HepG2 (cell line): ENCODE measurements around the gene ANKRD11.

ENCODE experiments used
- JUNB ChIP-seq: sonication (generic); formaldehyde crosslinking; IDR thresholded peaks from 2 replicates; pipeline ENCODE4 v1.8.0; 2022; ENCODE audit warnings: missing genetic modification reagents, mild to moderate bottlenecking, borderline replicate concordance
- JUND ChIP-seq: sonication (generic); formaldehyde crosslinking; IDR thresholded peaks from 2 replicates; pipeline ENCODE4 v1.8.0; 2022; ENCODE audit warnings: mild to moderate bottlenecking, missing genetic modification reagents
- KLF9 ChIP-seq: IDR thresholded peaks from 2 replicates; pipeline ENCODE4 v1.6.1; 2016; ENCODE audit warnings: low read depth
- MTA3 ChIP-seq: sonication (generic); formaldehyde crosslinking; IDR thresholded peaks from 2 replicates; pipeline ENCODE4 v1.4.0; 2020; ENCODE audit warnings: missing genetic modification reagents
- NR2F6 ChIP-seq, 2 experiments: IDR thresholded peaks; 2 replicates each; pipeline ENCODE4 v1.6.1; 2016; ENCODE audit warnings: antibody characterized with exemption in 1 of 2, mild to moderate bottlenecking in 1 of 2
- ZBTB21 ChIP-seq: sonication (generic); formaldehyde crosslinking; IDR thresholded peaks from 2 replicates; pipeline ENCODE4 v1.4.0; 2020; ENCODE audit warnings: missing genetic modification reagents
- ZFP36L1 ChIP-seq: sonication (generic); formaldehyde crosslinking; IDR thresholded peaks from 2 replicates; pipeline ENCODE4 v1.8.0; 2022; ENCODE audit warnings: mild to moderate bottlenecking, missing genetic modification reagents, moderate library complexity
- ZNF747 ChIP-seq: sonication (generic); formaldehyde crosslinking; IDR thresholded peaks from 2 replicates; pipeline ENCODE4 v1.8.1; 2023; ENCODE audit warnings: missing genetic modification reagents, mild to moderate bottlenecking, borderline replicate concordance
- ZNF792 ChIP-seq: IDR thresholded peaks from 2 replicates; pipeline ENCODE4 v1.6.1; 2016
- TF ChIP-seq, protein P1 (sequence below): sonication (generic); formaldehyde crosslinking; IDR thresholded peaks from 2 replicates; pipeline ENCODE4 v1.5.0; 2020; ENCODE audit warnings: mild to moderate bottlenecking, missing genetic modification reagents, moderate library complexity
- TF ChIP-seq, protein P2 (sequence below): IDR thresholded peaks from 2 replicates; pipeline ENCODE4 v1.6.1; 2016; ENCODE audit warnings: missing compliant biosample characterization, missing genetic modification reagents, borderline replicate concordance

DNA sequence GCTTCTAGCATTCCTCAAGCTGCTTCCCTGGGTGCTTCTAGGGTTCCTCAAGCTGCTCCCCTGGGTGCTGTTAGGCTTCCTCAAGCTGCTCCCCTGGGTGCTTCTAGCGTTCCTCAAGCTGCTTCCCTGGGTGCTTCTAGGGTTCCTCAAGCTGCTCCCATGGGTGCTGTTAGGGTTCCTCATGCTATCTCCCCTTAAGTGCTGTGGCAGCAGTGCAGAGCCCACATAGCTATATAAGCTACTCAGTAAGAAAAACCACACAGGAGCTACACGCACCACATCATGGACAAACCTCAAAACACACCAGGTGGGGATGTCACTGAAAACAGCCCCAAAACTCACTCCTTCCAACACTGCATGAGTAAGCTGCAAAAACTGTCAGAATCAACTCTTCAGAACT, 35.2 kb downstream of the ANKRD11 start:
- TF ChIP-seq ZNF747 (CRISPR knock-in tag) (no peak), JUND (CRISPR knock-in tag) (no peak), NR2F6 (IDR thresholded peaks at IDR 0.05) (no peak), NR2F6 (CRISPR knock-in tag; IDR thresholded peaks at IDR 0.05) (no peak), KLF9 (CRISPR knock-in tag) (no peak), MTA3 (CRISPR knock-in tag) (no peak), JUNB (no peak), ZFP36L1 (CRISPR knock-in tag) (no peak), ZNF792 (CRISPR knock-in tag) (no peak), ZBTB21 (CRISPR knock-in tag) (no peak)
- TF ChIP-seq, protein P1, sequence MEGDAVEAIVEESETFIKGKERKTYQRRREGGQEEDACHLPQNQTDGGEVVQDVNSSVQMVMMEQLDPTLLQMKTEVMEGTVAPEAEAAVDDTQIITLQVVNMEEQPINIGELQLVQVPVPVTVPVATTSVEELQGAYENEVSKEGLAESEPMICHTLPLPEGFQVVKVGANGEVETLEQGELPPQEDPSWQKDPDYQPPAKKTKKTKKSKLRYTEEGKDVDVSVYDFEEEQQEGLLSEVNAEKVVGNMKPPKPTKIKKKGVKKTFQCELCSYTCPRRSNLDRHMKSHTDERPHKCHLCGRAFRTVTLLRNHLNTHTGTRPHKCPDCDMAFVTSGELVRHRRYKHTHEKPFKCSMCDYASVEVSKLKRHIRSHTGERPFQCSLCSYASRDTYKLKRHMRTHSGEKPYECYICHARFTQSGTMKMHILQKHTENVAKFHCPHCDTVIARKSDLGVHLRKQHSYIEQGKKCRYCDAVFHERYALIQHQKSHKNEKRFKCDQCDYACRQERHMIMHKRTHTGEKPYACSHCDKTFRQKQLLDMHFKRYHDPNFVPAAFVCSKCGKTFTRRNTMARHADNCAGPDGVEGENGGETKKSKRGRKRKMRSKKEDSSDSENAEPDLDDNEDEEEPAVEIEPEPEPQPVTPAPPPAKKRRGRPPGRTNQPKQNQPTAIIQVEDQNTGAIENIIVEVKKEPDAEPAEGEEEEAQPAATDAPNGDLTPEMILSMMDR (CRISPR knock-in tag), result no peak
- TF ChIP-seq, protein P2, sequence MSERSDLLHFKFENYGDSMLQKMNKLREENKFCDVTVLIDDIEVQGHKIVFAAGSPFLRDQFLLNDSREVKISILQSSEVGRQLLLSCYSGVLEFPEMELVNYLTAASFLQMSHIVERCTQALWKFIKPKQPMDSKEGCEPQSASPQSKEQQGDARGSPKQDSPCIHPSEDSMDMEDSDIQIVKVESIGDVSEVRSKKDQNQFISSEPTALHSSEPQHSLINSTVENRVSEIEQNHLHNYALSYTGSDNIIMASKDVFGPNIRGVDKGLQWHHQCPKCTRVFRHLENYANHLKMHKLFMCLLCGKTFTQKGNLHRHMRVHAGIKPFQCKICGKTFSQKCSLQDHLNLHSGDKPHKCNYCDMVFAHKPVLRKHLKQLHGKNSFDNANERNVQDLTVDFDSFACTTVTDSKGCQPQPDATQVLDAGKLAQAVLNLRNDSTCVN (CRISPR knock-in tag), result no peak
